Mesenchymal stem cell (in vitro differentiated cells and primary cell): Measurements from ENCODE around the gene KRTAP4-16.
"Not testable (repeated sequence)": the region's sequence is repeated elsewhere in the genome, so short reads cannot be mapped to it uniquely, and the experiment has no call there.

Experiments used
- DNase-seq: peaks from one replicate; pipeline ENCODE4 v3.0.0-alpha.2; 2013
- H2AFZ ChIP-seq: one replicate; pipeline ENCODE4 v1.6.1; 2013; ENCODE audit warnings: low read depth, mild to moderate bottlenecking, control low read depth, inconsistent platforms, low read length, moderate library complexity
- H2AK5ac ChIP-seq: 2 replicates; pipeline ENCODE4 v1.6.1; 2013; ENCODE audit warnings: low read length, moderate library complexity, mild to moderate bottlenecking, inconsistent platforms; ENCODE audit not compliant: severe bottlenecking
- H2BK120ac ChIP-seq: one replicate; pipeline ENCODE4 v1.6.1; 2013; ENCODE audit warnings: low read depth, mild to moderate bottlenecking, inconsistent platforms, low read length, moderate library complexity
- H2BK12ac ChIP-seq, 2 experiments: one replicate each; pipeline ENCODE4 v1.6.1; 2013; ENCODE audit warnings: inconsistent platforms in 2 of 2, low read length in 2 of 2, mild to moderate bottlenecking in 2 of 2, moderate library complexity in 2 of 2, control low read depth in 1 of 2
- H2BK15ac ChIP-seq: one replicate; pipeline ENCODE4 v1.6.1; 2013; ENCODE audit warnings: mild to moderate bottlenecking, low read depth, inconsistent platforms; ENCODE audit not compliant: poor library complexity, severe bottlenecking
- H2BK5ac ChIP-seq: 2 replicates; pipeline ENCODE4 v1.6.1; 2013; ENCODE audit warnings: low read depth, mild to moderate bottlenecking, low read length, control low read depth, inconsistent platforms; ENCODE audit not compliant: poor library complexity, severe bottlenecking
- H3K14ac ChIP-seq, 2 experiments: one replicate each; pipeline ENCODE4 v1.6.1; 2013; ENCODE audit warnings: inconsistent platforms in 2 of 2, low read length in 2 of 2, control low read depth in 1 of 2, mild to moderate bottlenecking in 1 of 2, moderate library complexity in 1 of 2
- H3K18ac ChIP-seq, 2 experiments: one replicate each; pipeline ENCODE4 v1.6.1; 2013; ENCODE audit warnings: inconsistent platforms in 2 of 2, low read length in 2 of 2, control low read depth in 1 of 2, low read depth in 1 of 2, mild to moderate bottlenecking in 1 of 2
- H3K23ac ChIP-seq, 2 experiments: one replicate each; pipeline ENCODE4 v1.6.1; 2013; ENCODE audit warnings: inconsistent platforms in 2 of 2, low read length in 2 of 2, mild to moderate bottlenecking in 2 of 2, moderate library complexity in 2 of 2, control low read depth in 1 of 2
- H3K27ac ChIP-seq: 2 replicates; pipeline ENCODE4 v1.5.1; 2013; ENCODE audit warnings: mild to moderate bottlenecking, moderate library complexity, low read length, control low read depth, inconsistent platforms; ENCODE audit not compliant: poor library complexity, severe bottlenecking
- H3K27me3 ChIP-seq, 2 experiments: 2 replicates each; pipeline versions ENCODE4 v1.6.1 to v1.7.0; 2013; ENCODE audit warnings: low read length in 2 of 2, mild to moderate bottlenecking in 2 of 2, moderate library complexity in 2 of 2, control low read depth in 1 of 2, inconsistent platforms in 1 of 2; ENCODE audit not compliant: control insufficient read depth in 1 of 2, insufficient read depth in 1 of 2
- H3K36me3 ChIP-seq, 2 experiments: 2 replicates each; pipeline versions ENCODE4 v1.6.1 to v1.7.0; 2013; ENCODE audit warnings: low read length in 2 of 2, control low read depth in 1 of 2, inconsistent platforms in 1 of 2, low read depth in 1 of 2, mild to moderate bottlenecking in 1 of 2; ENCODE audit not compliant: insufficient read depth in 2 of 2, control insufficient read depth in 1 of 2
- H3K4ac ChIP-seq, 2 experiments: one replicate each; pipeline ENCODE4 v1.6.1; 2013; ENCODE audit warnings: inconsistent platforms in 2 of 2, low read length in 2 of 2, mild to moderate bottlenecking in 2 of 2, moderate library complexity in 2 of 2, control low read depth in 1 of 2, low read depth in 1 of 2
- H3K4me1 ChIP-seq: 2 replicates; pipeline ENCODE4 v1.6.1; 2013; ENCODE audit warnings: low read depth, low read length, control low read depth; ENCODE audit not compliant: control insufficient read depth, insufficient read depth
- H3K4me2 ChIP-seq: 2 replicates; pipeline ENCODE4 v1.6.1; 2013; ENCODE audit warnings: low read length, mild to moderate bottlenecking, inconsistent platforms; ENCODE audit not compliant: poor library complexity, severe bottlenecking
- H3K4me3 ChIP-seq, 2 experiments: 2 replicates each; pipeline versions ENCODE4 v1.5.1 to v1.7.0; 2013; ENCODE audit warnings: low read length in 2 of 2, mild to moderate bottlenecking in 2 of 2, control low read depth in 1 of 2, low read depth in 1 of 2; ENCODE audit not compliant: insufficient read depth in 1 of 2
- H3K79me1 ChIP-seq: replicated peaks from 2 replicates; pipeline ENCODE4 v1.6.1; 2013; ENCODE audit warnings: mild to moderate bottlenecking, control low read depth, low read length, inconsistent platforms; ENCODE audit not compliant: poor library complexity, severe bottlenecking
- H3K9ac ChIP-seq: 2 replicates; pipeline ENCODE4 v1.7.0; 2013; ENCODE audit warnings: mild to moderate bottlenecking, low read length, moderate library complexity
- H3K9me3 ChIP-seq: 2 replicates; pipeline ENCODE4 v1.7.0; 2013; ENCODE audit warnings: mild to moderate bottlenecking, low read length; ENCODE audit not compliant: control insufficient read depth
- H4K8ac ChIP-seq: one replicate; pipeline ENCODE4 v1.6.1; 2013; ENCODE audit warnings: inconsistent platforms, mild to moderate bottlenecking, low read length, moderate library complexity
- H4K91ac ChIP-seq: one replicate; pipeline ENCODE4 v1.6.1; 2013; ENCODE audit warnings: mild to moderate bottlenecking, low read length, inconsistent platforms
- WGBS: methylation state at CpG from one replicate; pipeline ENCODE4 v1.1.7; 2013; ENCODE audit warnings: mixed read lengths; 5-methylcytosine and 5-hydroxymethylcytosine counted together

Gene KRTAP4-16

DNA sequence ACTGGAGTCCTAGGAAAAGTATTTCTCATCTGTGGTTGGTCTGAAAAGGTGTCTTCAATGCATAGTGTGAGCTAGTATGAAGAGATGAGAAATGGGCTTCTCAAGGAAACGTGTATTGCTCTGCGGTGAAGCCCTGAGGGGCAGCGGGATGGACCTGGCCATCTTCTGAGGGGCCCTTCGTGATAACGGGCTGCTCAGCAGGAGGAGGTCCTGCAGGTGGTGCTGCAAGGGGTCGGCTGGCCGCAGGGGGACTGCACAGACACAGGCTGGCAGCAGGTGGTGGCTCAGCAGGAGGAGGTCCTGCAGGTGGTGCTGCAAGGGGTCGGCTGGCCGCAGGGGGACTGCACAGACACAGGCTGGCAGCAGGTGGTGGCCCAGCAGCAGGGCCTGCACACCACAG is 47.5 kb downstream of the KRTAP4-16 start:
- H3K18ac ChIP-seq: not testable (repeated sequence)
- WGBS: 75% methylated on average over 7 of the region's 9 CpGs

DNA sequence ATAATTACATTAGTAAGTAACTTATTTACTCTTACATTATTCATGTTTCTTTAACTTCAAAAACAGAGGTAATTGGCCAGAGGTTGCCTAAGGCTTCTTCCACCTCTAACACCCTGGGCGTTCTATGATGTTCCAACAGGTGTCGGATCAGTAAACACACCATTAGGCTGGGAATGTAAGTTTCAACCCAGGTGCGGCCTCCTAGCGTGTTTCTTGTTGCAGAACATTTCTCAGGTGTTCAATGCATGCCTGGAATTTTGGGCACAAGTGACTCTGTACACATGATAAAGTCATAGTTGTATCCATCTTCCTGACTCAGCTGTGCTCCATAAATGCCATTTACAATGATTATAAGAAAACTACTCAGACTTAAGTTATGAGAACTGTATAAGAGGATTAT is 48.0 kb downstream of the KRTAP4-16 start:
- no peak for DNase-seq
- peaks cover 2% of the 10 kb centered on the region for H3K4me1 ChIP-seq
- no peaks in the 10 kb centered on the region for H3K79me1 ChIP-seq
- no peak overlapping the region for H3K4me2 ChIP-seq
- no peak overlapping the region for H3K23ac ChIP-seq
- H3K4me3 ChIP-seq: no peak overlapping the region
- no peak overlapping the region for H3K18ac ChIP-seq
- H3K9ac ChIP-seq: no peak overlapping the region
- H3K14ac ChIP-seq: no peak overlapping the region
- H2BK15ac ChIP-seq: no peak overlapping the region
- no peak overlapping the region for H2BK12ac ChIP-seq
- no peaks in the 10 kb centered on the region for H3K36me3 ChIP-seq
- no peak overlapping the region for H3K27ac ChIP-seq
- no peak overlapping the region for H4K8ac ChIP-seq
- H2AK5ac ChIP-seq: no peak overlapping the region
- H3K27me3 ChIP-seq: no peaks in the 10 kb centered on the region
- H2BK5ac ChIP-seq: no peak overlapping the region
- H2BK120ac ChIP-seq: no peak overlapping the region
- H2AFZ ChIP-seq: no peak overlapping the region
- WGBS: 93% methylated on average over 4 of the region's 4 CpGs
- no peak overlapping the region for H3K4ac ChIP-seq
- H4K91ac ChIP-seq: no peak overlapping the region
- no peaks in the 10 kb centered on the region for H3K9me3 ChIP-seq

More for the DNA sequence above, 47.5 kb downstream of the KRTAP4-16 start:
- not testable (repeated sequence) for H3K9me3 ChIP-seq, H3K14ac ChIP-seq, H3K27me3 ChIP-seq, H3K4me2 ChIP-seq, H3K23ac ChIP-seq, H2BK15ac ChIP-seq, H3K4ac ChIP-seq, H3K4me3 ChIP-seq, DNase-seq, H4K91ac ChIP-seq, H2AK5ac ChIP-seq, H3K9ac ChIP-seq, H2BK5ac ChIP-seq, H3K4me1 ChIP-seq, H3K36me3 ChIP-seq, H2BK12ac ChIP-seq, H2BK120ac ChIP-seq, H4K8ac ChIP-seq, H3K79me1 ChIP-seq, H3K27ac ChIP-seq, H2AFZ ChIP-seq

DNA sequence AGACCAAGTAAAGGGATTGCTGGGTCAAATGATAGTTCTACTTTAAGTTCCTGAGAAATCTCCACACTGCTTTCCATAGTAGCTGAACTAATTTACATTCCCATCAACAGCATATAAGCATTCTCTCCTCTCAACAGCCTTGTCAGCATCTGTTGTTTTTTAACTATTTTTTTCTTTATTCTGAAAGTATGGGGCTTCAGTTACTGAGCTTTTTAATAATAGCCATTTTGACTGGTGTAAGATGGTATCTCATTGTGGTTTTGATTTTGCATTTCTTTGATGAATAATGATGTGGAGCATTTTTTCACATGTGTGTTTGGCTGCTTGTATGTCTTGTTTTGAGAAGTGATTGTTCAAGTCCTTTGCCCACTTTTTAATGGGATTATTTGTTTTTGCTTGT is 49.4 kb downstream of the KRTAP4-16 start:
- Histone ChIP-seq H2BK12ac (no peak overlapping the region), H2AK5ac (no peak overlapping the region), H3K27me3 (no peaks in the 10 kb centered on the region), H3K9ac (no peak overlapping the region), H3K4me2 (no peak overlapping the region), H2BK120ac (no peak overlapping the region), H3K36me3 (no peaks in the 10 kb centered on the region), H4K91ac (no peak overlapping the region), H3K79me1 (no peaks in the 10 kb centered on the region), H2BK5ac (no peak overlapping the region), H2AFZ (no peak overlapping the region), H3K4me3 (no peak overlapping the region), H3K4ac (no peak overlapping the region), H3K27ac (no peak overlapping the region), H4K8ac (no peak overlapping the region), H3K9me3 (no peaks in the 10 kb centered on the region), H3K18ac (no peak overlapping the region), H2BK15ac (no peak overlapping the region), H3K23ac (no peak overlapping the region), H3K14ac (no peak overlapping the region), H3K4me1 (peaks cover 5% of the 10 kb centered on the region)
- DNase-seq: no peak
